Prostate gland (tissue), 2 donors: ENCODE data around the gene GRK3.
"Not testable (repeated sequence)": the region's sequence is repeated elsewhere in the genome, so short reads cannot be mapped to it uniquely, and the experiment has no call there.

Experiments
- CTCF ChIP-seq, 4 experiments: fragments of 200-600 bp in 2 of 4; fragments of 450-650 bp in 2 of 4; sonication (generic) in 2 of 4; IDR thresholded peaks; 1 replicate in 3 of 4; 2 replicates in 1 of 4; pipeline ENCODE4 v1.5.1; 2016 to 2019; ENCODE audit warnings: antibody characterized with exemption in 4 of 4, mild to moderate bottlenecking in 2 of 4, moderate library complexity in 2 of 4
- POLR2A ChIP-seq: fragments of 450-650 bp; IDR thresholded peaks from one replicate; pipeline ENCODE4 v1.6.1; 2016; ENCODE audit warnings: antibody characterized with exemption, mild to moderate bottlenecking

DNA sequence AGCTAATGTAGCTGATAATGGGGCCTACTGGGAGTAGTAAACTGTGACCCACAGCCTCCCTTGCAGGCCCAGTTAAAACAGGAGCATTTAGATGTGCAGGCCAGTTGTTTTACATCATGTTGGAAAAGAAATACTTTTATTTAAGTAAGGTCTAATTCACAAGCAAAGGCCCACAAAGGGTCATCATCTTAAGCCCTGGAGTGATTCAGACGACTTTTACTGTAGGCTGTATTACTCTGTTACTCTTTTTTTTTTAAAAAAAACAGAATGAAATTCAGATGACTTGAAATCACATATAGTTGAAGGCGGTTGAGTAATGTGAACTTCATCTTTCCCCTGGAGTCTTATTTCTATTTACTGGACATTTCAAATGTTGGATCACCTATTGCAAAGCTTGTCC is 3.6 kb downstream of the GRK3 start:
- TF ChIP-seq CTCF (IDR thresholded peaks at IDR 0.05); POLR2A: not testable (repeated sequence)
